ENCODE data around the gene C14orf132. TPM values are rescaled to one million over a fixed set of nuclear protein-coding genes. Genes with fewer than 3 reads are reported as not detected.
"Not testable (repeated sequence)": the region's sequence is repeated elsewhere in the genome, so short reads cannot be mapped to it uniquely, and the experiment has no call there.

Gene C14orf132
- total RNA-seq, 1 donor from 2014 or later, result 3.7 TPM

DNA sequence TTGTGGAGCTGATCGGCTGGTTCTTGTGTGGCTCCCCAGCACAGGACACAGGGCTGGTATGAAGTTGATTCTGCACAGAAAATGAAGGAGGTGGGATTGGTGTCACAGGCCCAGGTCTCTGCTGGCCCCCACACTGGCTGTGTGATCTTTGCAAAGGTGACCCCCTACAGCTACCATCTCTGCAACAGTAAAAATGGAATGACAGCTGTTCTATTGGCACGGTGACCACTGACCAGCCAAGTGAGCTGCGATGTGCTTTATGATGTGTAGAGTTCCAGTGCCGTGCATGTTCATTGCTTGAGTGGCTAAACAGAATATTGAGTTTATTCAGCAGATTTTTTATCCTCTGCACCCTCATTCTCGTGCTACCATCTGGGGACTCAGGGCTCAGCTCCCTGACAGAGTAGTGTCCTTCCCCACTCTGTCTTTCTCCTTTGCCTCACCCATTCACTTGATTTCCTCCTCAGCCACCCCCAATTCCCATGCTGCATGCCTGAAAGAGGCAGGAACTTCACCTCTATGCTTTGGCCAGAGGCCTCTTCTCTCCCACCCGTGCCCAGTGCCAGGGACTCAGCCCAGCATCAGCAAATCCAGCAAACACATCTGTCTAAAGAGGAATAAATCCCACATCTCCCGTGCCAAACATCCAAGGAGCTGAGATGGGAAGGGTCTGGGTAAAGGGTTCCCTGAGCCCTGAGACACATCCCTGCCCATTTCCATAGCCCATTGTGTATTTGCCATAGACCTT lies 21.2 kb downstream of the C14orf132 start:
- no peak for DNase-seq

DNA sequence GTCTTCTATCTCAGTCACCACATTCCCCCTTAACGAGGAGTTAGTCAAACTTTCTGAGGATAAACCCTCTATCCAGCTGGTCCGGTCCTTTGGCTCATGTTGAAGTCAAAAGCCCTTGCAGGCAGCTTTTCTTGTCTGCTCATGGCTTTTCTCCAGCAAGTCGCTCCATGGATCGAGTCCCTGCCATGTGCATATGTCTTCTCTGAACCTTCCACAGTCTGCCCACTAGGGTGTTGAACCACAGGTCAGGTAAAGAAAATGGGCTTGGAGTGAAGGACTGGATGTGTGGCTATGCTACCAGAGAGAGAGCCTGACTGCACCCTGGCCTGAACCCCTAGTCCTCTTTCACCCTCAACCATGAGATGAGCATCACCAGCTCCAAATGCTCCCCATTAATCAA lies 22.8 kb downstream of the C14orf132 start:
- DNase-seq, result no peak

GRCh38 chr14:96062506-96062905 lies 23.3 kb downstream of the C14orf132 start:
- no peak for DNase-seq

DNA sequence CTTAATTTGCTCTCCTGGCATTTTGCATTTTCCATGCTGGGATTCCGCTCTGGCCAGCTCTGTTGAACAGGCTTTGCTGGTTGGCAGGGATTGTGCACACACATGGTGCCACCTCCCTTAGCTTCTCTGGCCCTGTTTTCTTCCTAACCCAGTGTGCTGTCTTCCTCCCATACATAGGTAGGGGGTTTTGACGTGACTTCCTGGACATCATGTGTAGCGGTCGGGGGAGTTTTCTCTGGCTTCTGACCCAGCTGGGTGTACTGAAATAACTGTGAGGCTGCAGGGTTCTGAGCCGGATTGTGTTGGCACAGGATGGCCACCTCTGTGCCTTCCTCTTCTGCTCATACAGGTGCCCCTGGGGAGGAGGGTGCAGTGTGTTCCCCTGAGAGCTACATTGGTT lies 25.7 kb downstream of the C14orf132 start:
- DNase-seq, result no peak

DNA sequence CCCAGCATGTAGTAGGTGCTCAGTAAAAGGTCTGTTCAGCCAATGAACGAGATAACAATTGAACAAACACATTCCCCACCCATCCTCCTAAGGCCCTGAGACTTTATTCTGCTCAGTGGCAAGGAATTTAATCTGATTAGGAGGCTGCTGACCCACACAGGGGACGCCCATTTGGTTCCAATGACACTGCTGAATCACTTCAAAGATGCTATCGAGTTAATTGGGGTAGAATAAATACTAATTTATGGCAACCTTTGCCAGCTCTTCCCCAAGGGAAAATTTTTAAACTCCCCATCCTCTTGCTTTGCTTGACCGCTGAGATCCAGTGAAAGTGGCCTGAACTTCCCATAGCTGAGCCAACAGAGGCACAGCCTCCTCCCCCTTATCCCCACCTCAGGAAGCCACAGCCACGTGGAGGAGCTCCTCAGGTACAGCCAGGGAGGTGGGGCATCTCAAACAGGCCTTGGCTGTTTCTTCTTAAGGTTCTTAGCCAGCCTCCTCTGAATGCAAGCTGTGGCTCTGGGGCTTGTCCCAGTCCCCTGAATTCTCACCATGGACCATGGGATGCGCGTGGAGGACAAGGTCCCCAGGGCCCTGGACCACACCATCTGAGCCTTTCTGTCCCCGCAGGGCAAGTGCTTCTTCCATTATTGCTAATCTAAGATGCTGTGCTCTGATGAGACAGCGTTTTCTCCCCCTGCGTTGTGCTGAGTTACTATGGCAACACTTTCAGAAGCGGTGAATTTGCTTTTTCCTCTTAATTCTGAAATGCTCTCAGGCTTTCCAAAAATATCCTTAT lies 26.7 kb downstream of the C14orf132 start:
- no peak for DNase-seq

DNA sequence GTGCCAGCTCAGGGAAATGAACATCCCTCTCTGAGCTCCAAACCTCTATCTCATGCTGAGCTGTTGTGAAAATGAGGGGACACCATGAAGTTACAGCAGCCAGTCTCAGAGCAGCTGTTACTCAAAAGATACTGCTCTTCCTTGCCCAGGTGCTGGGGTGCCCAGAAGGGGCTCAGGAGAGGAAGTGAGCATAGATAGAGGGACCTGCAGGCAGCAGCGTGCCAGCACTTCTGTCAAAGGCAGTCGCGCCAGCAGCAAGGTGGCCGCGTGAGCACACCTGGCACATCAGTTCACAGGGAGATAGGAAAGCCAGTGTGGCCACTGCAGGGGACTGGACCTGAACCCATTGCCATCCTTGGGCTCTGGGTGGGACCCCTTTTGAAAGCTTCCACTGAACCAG lies 27.8 kb downstream of the C14orf132 start:
- no peak for DNase-seq

- DNase-seq, result no peak
These were observed 29.1 kb downstream of the C14orf132 start for GRCh38 chr14:96067985-96068930.

GRCh38 chr14:96069421-96069820 lies 30.3 kb downstream of the C14orf132 start:
- no peak for DNase-seq

DNA sequence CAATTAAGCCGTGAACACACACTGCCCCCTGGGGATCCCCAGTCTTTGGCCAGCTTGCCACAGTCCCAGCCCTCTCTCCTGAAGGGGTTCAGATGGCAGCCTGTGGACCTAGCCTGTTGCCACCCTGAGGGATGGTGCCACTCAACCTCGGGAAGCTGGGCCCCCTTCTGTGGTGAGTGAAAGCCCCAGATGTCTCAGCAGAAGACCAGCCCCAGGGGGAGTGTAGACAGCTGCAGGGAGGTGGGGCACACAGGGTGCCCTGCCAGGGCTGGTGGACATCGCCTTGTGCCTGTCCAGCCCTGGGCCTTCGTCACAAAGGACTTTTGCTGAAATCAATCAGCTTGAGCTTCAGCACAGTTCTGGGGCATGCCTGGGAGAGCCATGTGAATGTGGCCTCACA lies 32.4 kb downstream of the C14orf132 start:
- no peak for DNase-seq

DNA sequence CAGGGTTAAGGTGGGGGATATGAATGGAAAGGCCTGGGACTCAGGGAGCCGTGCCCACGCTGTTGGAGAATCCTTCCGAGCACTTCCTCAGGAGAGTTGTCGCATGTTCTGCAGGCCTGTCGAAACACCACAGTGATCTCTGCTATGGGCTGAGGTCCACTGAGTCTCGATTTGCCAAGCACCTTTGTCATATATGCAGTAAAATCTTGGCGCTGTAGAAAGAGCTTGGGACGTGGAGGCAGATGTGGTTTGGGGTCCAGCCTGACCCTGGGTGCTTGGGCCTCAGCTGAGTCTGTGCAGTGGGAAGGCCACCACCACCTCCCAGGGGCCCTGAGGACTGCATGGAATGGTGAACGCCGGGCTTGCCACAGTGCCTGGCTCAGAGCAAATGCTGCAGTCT lies 32.9 kb downstream of the C14orf132 start:
- no peak for DNase-seq

DNA sequence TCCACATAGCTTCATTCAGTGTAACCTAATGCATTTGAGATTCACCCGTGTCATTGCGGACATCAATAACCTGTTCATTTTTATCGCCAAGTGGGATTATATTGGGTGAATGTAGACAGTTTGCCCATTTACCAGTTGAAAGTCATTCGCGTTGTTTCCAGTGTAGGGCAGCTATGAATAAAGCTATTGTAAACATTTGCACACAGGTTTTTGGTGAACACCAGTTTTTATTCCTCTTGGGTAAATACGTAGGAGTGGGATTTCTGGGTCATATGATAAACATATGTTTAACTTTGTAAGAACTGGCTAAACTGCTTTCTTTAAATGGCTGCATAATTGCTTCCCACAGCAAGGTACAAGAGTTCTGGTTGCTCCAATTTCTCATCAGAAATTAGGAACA lies 33.6 kb downstream of the C14orf132 start:
- no peak for DNase-seq

DNA sequence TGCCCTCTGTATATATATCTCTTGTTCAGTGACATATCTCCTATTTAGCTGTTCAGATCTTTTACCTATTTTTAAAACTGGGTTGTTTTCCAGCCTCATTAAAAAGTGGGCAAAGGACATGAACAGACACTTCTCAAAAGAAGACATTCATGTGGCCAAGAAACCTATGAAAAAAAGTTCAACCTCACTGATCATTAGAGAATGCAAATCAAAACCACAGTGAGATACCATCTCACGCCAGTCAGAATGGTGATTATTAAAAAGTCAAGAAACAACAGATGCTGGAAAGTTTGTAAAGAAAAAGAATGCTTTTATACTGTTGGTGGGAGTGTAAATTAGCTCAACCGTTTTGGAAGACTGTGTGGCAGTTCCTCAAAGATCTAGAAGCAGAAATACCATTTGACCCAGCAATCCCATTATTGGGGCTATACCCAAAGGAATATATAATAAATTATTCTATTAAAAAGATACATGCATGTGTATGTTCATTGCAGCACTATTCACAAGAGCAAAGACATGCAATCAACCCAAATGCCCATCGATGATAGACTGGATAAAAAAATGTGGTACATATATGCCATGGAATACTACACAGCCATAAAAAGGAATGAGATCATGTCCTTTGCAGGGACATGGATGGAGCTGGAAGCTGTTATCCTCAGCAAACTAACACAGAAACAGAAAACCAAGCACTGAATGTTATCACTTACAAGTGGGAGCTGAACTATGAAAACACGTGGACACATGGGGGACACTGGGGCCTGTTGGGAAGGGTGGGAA lies 34.3 kb downstream of the C14orf132 start:
- DNase-seq, result not testable (repeated sequence)

- no peak for DNase-seq
These were observed 38.9 kb downstream of the C14orf132 start for GRCh38 chr14:96077983-96078624.

DNA sequence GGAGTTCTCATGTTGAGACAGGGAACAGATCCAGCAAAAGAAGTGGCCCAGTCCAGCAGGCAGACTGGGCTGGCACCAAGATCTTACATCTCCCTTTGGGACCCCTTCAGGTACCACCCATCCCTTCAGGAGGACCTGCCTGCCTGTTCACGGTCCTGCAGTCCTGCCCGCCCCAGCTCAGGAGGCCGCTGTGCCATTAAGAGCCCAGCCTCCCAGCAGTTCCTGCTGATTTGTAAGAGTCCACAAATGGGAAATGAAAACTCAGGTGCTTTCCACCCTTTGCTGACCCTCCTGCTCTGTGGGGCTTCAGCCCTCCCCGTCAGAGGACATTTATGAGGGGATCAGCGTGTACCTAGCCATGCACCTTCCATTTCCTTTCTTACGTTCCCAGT lies 39.5 kb downstream of the C14orf132 start:
- DNase-seq, result no peak

DNA sequence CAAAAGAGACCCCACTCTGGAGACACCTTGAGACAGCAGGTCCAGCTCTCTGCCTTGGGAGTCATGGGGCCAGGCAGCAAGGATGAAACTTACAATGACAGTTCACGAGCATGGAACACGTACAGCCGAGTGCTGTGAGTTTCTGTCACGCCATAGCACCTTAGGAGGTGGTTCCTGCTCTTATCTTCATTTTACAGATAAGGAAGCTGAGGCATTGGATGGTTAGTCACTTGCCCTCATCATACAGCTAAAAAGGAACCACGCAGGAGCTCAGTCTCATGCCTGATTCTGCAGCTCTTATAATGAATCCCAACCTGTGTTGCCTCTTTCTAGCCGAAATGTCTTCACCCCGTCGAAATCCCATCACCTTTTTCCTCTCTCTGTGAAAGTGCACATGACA lies 39.9 kb downstream of the C14orf132 start:
- no peak for DNase-seq

DNA sequence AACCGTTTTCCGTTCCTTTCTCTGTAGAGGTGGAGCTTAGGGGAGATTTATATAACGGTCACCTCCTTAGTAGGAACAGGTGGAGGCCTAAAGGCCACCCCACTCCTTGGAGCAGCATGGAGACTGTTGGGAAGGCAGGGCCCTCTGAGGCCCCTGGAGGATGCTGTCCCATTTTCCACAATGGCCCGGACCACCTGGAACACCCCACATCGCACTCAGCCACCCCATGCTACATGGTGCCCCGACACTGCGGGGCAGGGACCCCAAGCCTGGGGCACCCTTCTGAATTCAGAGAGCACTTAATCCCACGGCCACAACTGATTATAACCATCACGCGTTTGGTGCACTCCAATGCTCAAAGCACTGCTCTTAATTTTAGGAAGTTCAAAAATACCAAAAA lies 41.4 kb downstream of the C14orf132 start:
- DNase-seq, result no peak

DNA sequence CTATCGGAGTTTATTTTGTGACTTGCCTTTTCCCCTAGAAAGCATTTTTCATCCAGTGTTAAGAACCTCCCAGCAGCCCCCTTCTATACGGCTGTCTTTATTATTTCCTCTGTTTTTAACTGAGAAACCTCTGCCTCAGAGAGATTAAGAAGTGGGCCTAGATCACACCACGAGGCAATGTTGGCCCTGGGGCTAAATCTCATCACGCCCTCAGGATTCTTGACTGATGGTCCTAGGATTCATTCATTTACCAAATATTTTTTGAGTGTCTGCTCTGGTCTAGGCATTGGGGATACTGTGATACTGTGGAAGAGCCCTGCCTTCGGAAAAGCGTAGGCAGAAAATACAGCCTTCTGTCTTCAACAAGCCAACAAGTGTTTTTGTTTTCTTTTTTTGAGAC lies 42.1 kb downstream of the C14orf132 start:
- no peak for DNase-seq

GRCh38 chr14:96081767-96082400 lies 42.7 kb downstream of the C14orf132 start:
- no peak for DNase-seq

DNA sequence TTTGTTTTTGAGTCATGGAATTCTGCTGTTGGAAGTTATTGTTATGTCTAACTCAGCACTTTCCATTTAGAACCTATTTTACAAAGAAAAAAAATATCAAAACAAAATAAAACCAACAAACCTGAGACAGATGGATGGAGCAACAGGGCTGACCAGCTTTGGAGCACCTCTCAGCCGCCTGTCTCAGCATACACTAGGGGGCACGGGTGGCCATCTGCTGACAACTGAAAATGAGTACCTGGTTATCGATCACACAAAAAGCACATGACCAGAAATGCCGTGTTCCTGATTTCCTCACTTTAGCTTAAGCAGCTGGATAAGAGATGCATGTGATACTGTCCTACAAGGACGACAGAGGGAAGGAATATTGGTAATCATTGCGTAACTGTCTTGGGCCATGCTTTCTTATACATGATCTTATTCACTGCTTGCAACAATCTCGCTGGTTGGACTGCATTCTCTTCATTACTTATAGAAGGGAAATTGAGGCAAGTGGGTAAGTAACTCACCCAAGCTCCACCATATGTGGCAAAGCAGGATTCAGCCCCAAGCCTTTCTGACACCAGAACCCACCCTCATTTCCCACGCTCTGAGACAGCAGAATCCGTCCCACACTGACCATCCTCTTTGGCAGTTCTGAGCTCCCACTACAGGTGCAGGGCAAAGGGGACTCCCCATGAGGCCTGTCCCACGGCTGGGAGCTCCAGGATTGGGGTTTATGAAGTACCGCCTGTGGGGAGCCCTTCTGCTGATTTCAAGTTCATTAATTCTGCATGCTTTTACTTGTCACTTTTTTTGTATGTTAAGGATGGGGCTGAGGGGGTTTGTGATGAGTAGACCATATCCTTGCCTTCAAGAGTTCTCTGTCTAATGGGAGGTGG lies 43.5 kb downstream of the C14orf132 start:
- DNase-seq, result no peak

- no peak for DNase-seq
These were observed 44.6 kb downstream of the C14orf132 start for GRCh38 chr14:96083667-96084320.

All from dermis blood vessel endothelial cell (primary cell).